GM12873 (cell line): ENCODE data around the gene REEP3.

ENCODE experiments used
- CTCF ChIP-seq: IDR thresholded peaks from 2 replicates; pipeline ENCODE4 v1.5.1; 2012; ENCODE audit warnings: low read depth, mild to moderate bottlenecking, moderate library complexity, low read length, control low read depth; ENCODE audit not compliant: insufficient read depth; ENCODE audit errors: missing control alignments

REEP3 gene

GRCh38 chr10:63515002-63515763, 6.0 kb upstream of the REEP3 start:
- TF ChIP-seq CTCF, result no peak

GRCh38 chr10:63516207-63516606, 5.0 kb upstream of the REEP3 start:
- TF ChIP-seq CTCF, result no peak

- TF ChIP-seq CTCF, result no peak
Observed at GRCh38 chr10:63518690-63519288, 2.4 kb upstream of the REEP3 start.

- no peak for TF ChIP-seq CTCF
Observed at GRCh38 chr10:63521416-63522276, 445 bp downstream of the REEP3 start.

- no peak for TF ChIP-seq CTCF
Observed at GRCh38 chr10:63522277-63522687, 1.1 kb downstream of the REEP3 start.

GRCh38 chr10:63522995-63523394, 1.8 kb downstream of the REEP3 start:
- no peak for TF ChIP-seq CTCF

- TF ChIP-seq CTCF, result no peak
Observed at GRCh38 chr10:63525021-63525420, 3.8 kb downstream of the REEP3 start.
